GM23338 (cell line): ENCODE measurements around the gene MYRFL. TPM values are rescaled to one million over a fixed set of nuclear protein-coding genes. Genes with fewer than 3 reads are reported as not detected.

ENCODE experiments used
- ATAC-seq: fragments of 200-7000 bp; cut with Tn5 transposase; 3 replicates; pipeline ENCODE4 v1.9.1; 2020
- DNase-seq: peaks from one replicate; pipeline ENCODE4 v3.0.0-alpha.2; 2015; ENCODE audit warnings: low spot score
- H2AFZ ChIP-seq: fragments of 200-600 bp; sonication (generic); 2 replicates; pipeline ENCODE4 v1.8.0; 2016; ENCODE audit warnings: antibody characterized with exemption, mild to moderate bottlenecking, moderate library complexity
- H3F3A ChIP-seq: fragments of 200-600 bp; sonication (generic); replicated peaks from 2 replicates; pipeline ENCODE4 v1.8.0; 2017; ENCODE audit warnings: antibody characterized with exemption, mixed run types, low read depth
- H3K27ac ChIP-seq: fragments of 200-600 bp; sonication (generic); 2 replicates; pipeline ENCODE4 v1.6.1; 2016; ENCODE audit warnings: low read depth
- H3K27me3 ChIP-seq: fragments of 200-600 bp; sonication (generic); 2 replicates; pipeline ENCODE4 v1.8.0; 2016; ENCODE audit warnings: mild to moderate bottlenecking, mixed run types, moderate library complexity; ENCODE audit not compliant: insufficient read depth
- H3K36me3 ChIP-seq: fragments of 200-600 bp; sonication (generic); 2 replicates; pipeline ENCODE4 v1.8.0; 2016; ENCODE audit warnings: mild to moderate bottlenecking; ENCODE audit not compliant: insufficient read depth
- H3K4me1 ChIP-seq: fragments of 200-600 bp; sonication (generic); 2 replicates; pipeline ENCODE4 v1.8.0; 2016; ENCODE audit warnings: mild to moderate bottlenecking, moderate library complexity; ENCODE audit not compliant: insufficient read depth
- H3K4me2 ChIP-seq: fragments of 200-600 bp; sonication (generic); 2 replicates; pipeline ENCODE4 v1.7.1; 2017; ENCODE audit warnings: mixed run types
- H3K4me3 ChIP-seq: fragments of 200-600 bp; sonication (generic); 2 replicates; pipeline ENCODE4 v1.6.1; 2016; ENCODE audit warnings: mixed run types
- H3K79me2 ChIP-seq: fragments of 200-600 bp; sonication (generic); replicated peaks from 2 replicates; pipeline ENCODE4 v1.8.0; 2017; ENCODE audit warnings: mild to moderate bottlenecking; ENCODE audit not compliant: insufficient read depth
- H3K9me2 ChIP-seq: fragments of 200-600 bp; sonication (generic); 2 replicates; pipeline ENCODE4 v1.8.0; 2017; ENCODE audit not compliant: insufficient read depth
- H4K20me1 ChIP-seq: fragments of 200-600 bp; sonication (generic); replicated peaks from 2 replicates; pipeline ENCODE4 v1.8.0; 2017; ENCODE audit warnings: mild to moderate bottlenecking; ENCODE audit not compliant: insufficient read depth
- H3K27ac Mint-ChIP-seq: 2 replicates; pipeline ENCODE4 v1.8.0; 2020; ENCODE audit warnings: inconsistent platforms, mild to moderate bottlenecking, moderate library complexity, mixed read lengths
- H3K27me3 Mint-ChIP-seq: 3 replicates; pipeline ENCODE4 v1.8.0; 2022; ENCODE audit warnings: low read depth, mild to moderate bottlenecking, moderate library complexity, mixed read lengths, inconsistent platforms; ENCODE audit not compliant: insufficient read depth, poor library complexity
- H3K36me3 Mint-ChIP-seq: 3 replicates; pipeline ENCODE4 v1.8.0; 2021; ENCODE audit warnings: low read depth, mild to moderate bottlenecking, inconsistent platforms, moderate library complexity, mixed read lengths
- H3K4me1 Mint-ChIP-seq: 3 replicates; pipeline ENCODE4 v1.8.0; 2020; ENCODE audit warnings: mild to moderate bottlenecking, inconsistent platforms, mixed read lengths
- H3K4me3 Mint-ChIP-seq: 3 replicates; pipeline ENCODE4 v1.8.0; 2021; ENCODE audit warnings: moderate library complexity, mild to moderate bottlenecking, inconsistent platforms, mixed read lengths
- H3K9me3 Mint-ChIP-seq: 3 replicates; pipeline ENCODE4 v1.8.0; 2020; ENCODE audit warnings: moderate library complexity, mild to moderate bottlenecking, inconsistent platforms, mixed read lengths
- CREB1 ChIP-seq: fragments of 250-450 bp; sonication (Bioruptor Pico); IDR thresholded peaks from 2 replicates; pipeline ENCODE4 v1.5.0; 2020; ENCODE audit warnings: low read depth, mild to moderate bottlenecking, moderate library complexity
- CTCF ChIP-seq, 2 experiments: fragments of 200-600 bp in 1 of 2; sonication (generic) in 1 of 2; conservative IDR thresholded peaks; 2 replicates each; pipeline versions ENCODE4 v1.5.1 to v1.6.1; 2016 to 2017; ENCODE audit warnings: antibody characterized with exemption in 2 of 2, low read depth in 2 of 2, mild to moderate bottlenecking in 2 of 2, moderate library complexity in 1 of 2
- ETS1 ChIP-seq: IDR thresholded peaks from 2 replicates; pipeline ENCODE4 v1.6.1; 2016; ENCODE audit warnings: antibody characterized with exemption
- EZH2 ChIP-seq: fragments of 200-600 bp; sonication (generic); IDR thresholded peaks from one replicate; pipeline ENCODE4 v1.8.0; 2017; ENCODE audit warnings: antibody characterized with exemption, mild to moderate bottlenecking, low read depth; ENCODE audit not compliant: unreplicated experiment
- EZH2phosphoT487 ChIP-seq: fragments of 200-600 bp; sonication (generic); IDR thresholded peaks from one replicate; pipeline ENCODE4 v1.8.1; 2018; ENCODE audit warnings: antibody characterized with exemption; ENCODE audit not compliant: unreplicated experiment
- JUNB ChIP-seq: IDR thresholded peaks from one replicate; pipeline ENCODE4 v1.6.1; 2016; ENCODE audit warnings: antibody characterized with exemption; ENCODE audit not compliant: unreplicated experiment
- NANOG ChIP-seq: IDR thresholded peaks from 2 replicates; pipeline ENCODE4 v1.6.1; 2016; ENCODE audit warnings: antibody characterized with exemption, borderline replicate concordance
- POLR2AphosphoS5 ChIP-seq: IDR thresholded peaks from 2 replicates; pipeline ENCODE4 v1.6.1; 2016; ENCODE audit warnings: antibody characterized with exemption, low read depth
- REST ChIP-seq: IDR thresholded peaks from one replicate; pipeline ENCODE4 v1.6.1; 2018; ENCODE audit warnings: antibody characterized with exemption; ENCODE audit not compliant: unreplicated experiment
- STAT1 ChIP-seq: IDR thresholded peaks from one replicate; pipeline ENCODE4 v1.6.1; 2016; ENCODE audit warnings: antibody characterized with exemption; ENCODE audit not compliant: unreplicated experiment
- ZNF114 ChIP-seq: fragments of 250-450 bp; sonication (Bioruptor Pico); IDR thresholded peaks from 2 replicates; pipeline ENCODE4 v1.5.0; 2020; ENCODE audit warnings: mild to moderate bottlenecking, moderate library complexity
- ZNF331 ChIP-seq: fragments of 250-450 bp; sonication (Bioruptor Pico); IDR thresholded peaks from 2 replicates; pipeline ENCODE4 v1.5.0; 2020; ENCODE audit warnings: low read depth, mild to moderate bottlenecking, moderate library complexity
- polyA plus RNA-seq: library from polyadenylated mRNA; unstranded; fragments of >200 nt; fragmentation: Nextera tagmentation; extraction: Ambion mirVana; gene quantifications from 2 replicates; pipeline ENCODE4 v1.2.1, GENCODE V29; 2016
- total RNA-seq: library from RNA; depleted of rRNA; stranded (reverse); fragments of >200 nt; shearing (Covaris generic); gene quantifications from 2 replicates; pipeline ENCODE4 v1.2.3, GENCODE V29; 2014

MYRFL gene
- total and polyA plus RNA-seq, 2 experiments from 2014 or later = 2.3 to 2.8 TPM

- TF ChIP-seq CTCF (conservative IDR thresholded peaks at IDR 0.05; ENCODE audit: low read depth in 2 of 2) (no peak), ZNF331 (CRISPR knock-in tag) (no peak), STAT1 (no peak), JUNB (no peak), POLR2AphosphoS5 (no peak), ZNF114 (CRISPR knock-in tag) (no peak), EZH2phosphoT487 (no peak), REST (no peak), ETS1 (no peak), NANOG (no peak), CREB1 (CRISPR knock-in tag) (no peak), EZH2 (no peak)
These were observed 93.3 kb downstream of the MYRFL start (continued) for GRCh38 chr12:69918287-69918686.

- DNase-seq = no peak
- peaks cover 4% of the 10 kb centered on the region for H3K9me3 Mint-ChIP-seq
- no peak overlapping the region for H3K4me3 Mint-ChIP-seq
- peaks cover 9% of the 10 kb centered on the region for H3K36me3 Mint-ChIP-seq
- no peaks in the 10 kb centered on the region for H3K9me2 ChIP-seq
- H3K27me3 ChIP-seq = no peaks in the 10 kb centered on the region
- no peak overlapping the region for H3K4me3 ChIP-seq
- peaks cover 2% of the 10 kb centered on the region; the same call in 2 of the 3 replicates for H3K4me1 Mint-ChIP-seq
- no peaks in the 10 kb centered on the region for H4K20me1 ChIP-seq
- no peak for ATAC-seq
- no peaks in the 10 kb centered on the region for H3K4me1 ChIP-seq
- H3K27ac Mint-ChIP-seq = no peak overlapping the region
- H3K27me3 Mint-ChIP-seq = no peaks in the 10 kb centered on the region
- no peak overlapping the region for H2AFZ ChIP-seq
- no peaks in the 10 kb centered on the region for H3F3A ChIP-seq
- no peak overlapping the region for H3K4me2 ChIP-seq
- no peak overlapping the region for H3K27ac ChIP-seq
- H3K36me3 ChIP-seq = no peaks in the 10 kb centered on the region
- H3K79me2 ChIP-seq = no peaks in the 10 kb centered on the region
- TF ChIP-seq NANOG = no peak
- no peak for TF ChIP-seq REST
- no peak for TF ChIP-seq CREB1 (CRISPR knock-in tag)
- TF ChIP-seq EZH2phosphoT487 = no peak
- no peak for TF ChIP-seq EZH2
- TF ChIP-seq POLR2AphosphoS5 = no peak
- no peak for TF ChIP-seq ETS1
- no peak for TF ChIP-seq ZNF114 (CRISPR knock-in tag)
- TF ChIP-seq STAT1 = no peak
- TF ChIP-seq JUNB = no peak
- TF ChIP-seq ZNF331 (CRISPR knock-in tag) = no peak
- no peak for TF ChIP-seq CTCF (conservative IDR thresholded peaks at IDR 0.05; ENCODE audit: low read depth in 2 of 2)
These were observed 94.5 kb downstream of the MYRFL start for GRCh38 chr12:69919495-69919894.
